ENCODE results near the gene DNLZ.

DNLZ gene

DNA sequence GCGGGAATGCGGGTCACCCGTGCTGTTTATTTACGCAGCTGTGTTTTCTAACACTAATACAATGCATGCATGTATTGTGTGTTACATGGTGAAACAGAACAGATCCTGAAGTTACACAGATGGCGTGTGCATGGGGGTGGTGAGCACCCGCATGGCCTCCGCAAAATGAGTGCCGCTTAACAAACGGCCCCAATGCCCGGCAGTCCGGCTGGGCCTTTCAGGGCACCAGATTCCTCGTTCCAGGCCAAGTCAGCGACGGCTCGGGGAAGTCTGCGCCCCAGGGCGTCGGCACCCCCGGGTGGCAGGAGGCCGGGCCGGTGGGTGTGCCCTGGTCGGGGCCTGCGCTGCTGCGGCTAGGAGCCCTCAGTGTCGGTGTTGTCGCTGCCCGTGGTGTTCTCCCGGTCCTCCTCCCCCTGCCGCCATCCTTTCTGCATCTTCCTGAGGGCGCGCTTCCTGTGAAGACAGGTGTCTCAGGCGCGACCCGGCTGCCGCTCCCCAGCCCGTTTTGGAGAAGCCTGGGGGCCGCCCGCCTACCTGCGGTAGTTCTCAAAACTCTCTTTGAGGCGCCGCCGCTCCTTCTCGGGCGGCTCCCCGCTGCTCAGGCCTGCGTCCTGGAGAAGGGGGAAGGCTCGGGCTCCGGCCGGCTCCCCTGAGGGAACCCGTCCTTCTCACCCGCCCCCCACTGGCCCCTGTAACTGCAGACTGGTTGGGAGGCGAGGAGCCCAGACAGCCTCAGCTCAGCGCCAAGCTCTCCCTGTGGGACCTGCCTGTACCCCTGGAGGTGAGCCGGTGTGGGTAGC is 605 bp upstream of the DNLZ start:
- Histone ChIP-seq H3K4me3 (ENCODE audit: low read length) (peak overlapping the region; percentile 79), H3K36me3 (replicated peaks; ENCODE audit: low read depth, low read length) (peaks cover 4% of the 10 kb centered on the region), H3K4me2 (ENCODE audit: low read length) (peak overlapping the region; percentile 69), H2AFZ (ENCODE audit: low read depth, low read length) (no peak overlapping the region), H4K20me1 (ENCODE audit: insufficient read depth, low read length) (no peaks in the 10 kb centered on the region), H3K27ac (ENCODE audit: low read length) (no peak overlapping the region), H3K9me3 (ENCODE audit: insufficient read depth, low read length) (no peaks in the 10 kb centered on the region), H3K9ac (ENCODE audit: low read length) (no peak overlapping the region), H3K79me2 (ENCODE audit: low read length) (no peaks in the 10 kb centered on the region), H3K27me3 (ENCODE audit: low read depth, low read length) (no peaks in the 10 kb centered on the region), H3K4me1 (ENCODE audit: low read length) (peaks cover 18% of the 10 kb centered on the region)
- TF ChIP-seq, protein P1, sequence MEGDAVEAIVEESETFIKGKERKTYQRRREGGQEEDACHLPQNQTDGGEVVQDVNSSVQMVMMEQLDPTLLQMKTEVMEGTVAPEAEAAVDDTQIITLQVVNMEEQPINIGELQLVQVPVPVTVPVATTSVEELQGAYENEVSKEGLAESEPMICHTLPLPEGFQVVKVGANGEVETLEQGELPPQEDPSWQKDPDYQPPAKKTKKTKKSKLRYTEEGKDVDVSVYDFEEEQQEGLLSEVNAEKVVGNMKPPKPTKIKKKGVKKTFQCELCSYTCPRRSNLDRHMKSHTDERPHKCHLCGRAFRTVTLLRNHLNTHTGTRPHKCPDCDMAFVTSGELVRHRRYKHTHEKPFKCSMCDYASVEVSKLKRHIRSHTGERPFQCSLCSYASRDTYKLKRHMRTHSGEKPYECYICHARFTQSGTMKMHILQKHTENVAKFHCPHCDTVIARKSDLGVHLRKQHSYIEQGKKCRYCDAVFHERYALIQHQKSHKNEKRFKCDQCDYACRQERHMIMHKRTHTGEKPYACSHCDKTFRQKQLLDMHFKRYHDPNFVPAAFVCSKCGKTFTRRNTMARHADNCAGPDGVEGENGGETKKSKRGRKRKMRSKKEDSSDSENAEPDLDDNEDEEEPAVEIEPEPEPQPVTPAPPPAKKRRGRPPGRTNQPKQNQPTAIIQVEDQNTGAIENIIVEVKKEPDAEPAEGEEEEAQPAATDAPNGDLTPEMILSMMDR (IDR thresholded peaks at IDR 0.05; ENCODE audit: low read depth, low read length): 0 out of 2 replicates have a peak, but pooled peaks have one; percentile 1
- TF ChIP-seq EZH2phosphoT487 (IDR thresholded peaks at IDR 0.05; ENCODE audit: low read depth): no peak

DNA sequence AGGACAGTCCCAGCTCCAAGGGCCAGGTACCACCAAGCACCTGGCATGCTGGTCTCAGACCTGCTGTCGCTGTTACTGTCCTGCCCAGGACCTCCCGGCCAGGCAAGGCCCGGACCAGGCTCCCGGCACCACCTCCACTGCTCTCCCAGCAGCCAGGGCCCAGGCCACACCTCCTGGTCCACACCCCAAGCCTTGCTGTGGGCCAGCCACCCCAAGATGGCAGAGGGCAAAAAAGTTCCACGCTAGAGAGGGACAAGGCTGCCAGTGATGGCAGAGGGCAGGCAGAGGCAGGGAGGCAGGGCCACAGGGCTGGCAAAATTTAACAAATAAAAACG is 1.1 kb downstream of the DNLZ start:
- no peak overlapping the region for H2AFZ ChIP-seq (ENCODE audit: low read depth, low read length)
- no peaks in the 10 kb centered on the region for H3K27me3 ChIP-seq (ENCODE audit: low read depth, low read length)
- peak overlapping the region; percentile 45 for H3K4me2 ChIP-seq (ENCODE audit: low read length)
- peaks cover 18% of the 10 kb centered on the region for H3K4me1 ChIP-seq (ENCODE audit: low read length)
- H3K27ac ChIP-seq (ENCODE audit: low read length): no peak overlapping the region
- no peak for TF ChIP-seq EZH2phosphoT487 (IDR thresholded peaks at IDR 0.05; ENCODE audit: low read depth)
- TF ChIP-seq, protein P1 (IDR thresholded peaks at IDR 0.05; ENCODE audit: low read depth, low read length): no peak
- H3K9me3 ChIP-seq (ENCODE audit: insufficient read depth, low read length): no peaks in the 10 kb centered on the region
- H3K4me3 ChIP-seq (ENCODE audit: low read length): peak overlapping the region; percentile 79; the same call in 1 of the 2 replicates
- no peak overlapping the region for H3K9ac ChIP-seq (ENCODE audit: low read length)
- no peaks in the 10 kb centered on the region for H4K20me1 ChIP-seq (ENCODE audit: insufficient read depth, low read length)
- H3K36me3 ChIP-seq (replicated peaks; ENCODE audit: low read depth, low read length): peaks cover 4% of the 10 kb centered on the region
- H3K79me2 ChIP-seq (ENCODE audit: low read length): no peaks in the 10 kb centered on the region

DNA sequence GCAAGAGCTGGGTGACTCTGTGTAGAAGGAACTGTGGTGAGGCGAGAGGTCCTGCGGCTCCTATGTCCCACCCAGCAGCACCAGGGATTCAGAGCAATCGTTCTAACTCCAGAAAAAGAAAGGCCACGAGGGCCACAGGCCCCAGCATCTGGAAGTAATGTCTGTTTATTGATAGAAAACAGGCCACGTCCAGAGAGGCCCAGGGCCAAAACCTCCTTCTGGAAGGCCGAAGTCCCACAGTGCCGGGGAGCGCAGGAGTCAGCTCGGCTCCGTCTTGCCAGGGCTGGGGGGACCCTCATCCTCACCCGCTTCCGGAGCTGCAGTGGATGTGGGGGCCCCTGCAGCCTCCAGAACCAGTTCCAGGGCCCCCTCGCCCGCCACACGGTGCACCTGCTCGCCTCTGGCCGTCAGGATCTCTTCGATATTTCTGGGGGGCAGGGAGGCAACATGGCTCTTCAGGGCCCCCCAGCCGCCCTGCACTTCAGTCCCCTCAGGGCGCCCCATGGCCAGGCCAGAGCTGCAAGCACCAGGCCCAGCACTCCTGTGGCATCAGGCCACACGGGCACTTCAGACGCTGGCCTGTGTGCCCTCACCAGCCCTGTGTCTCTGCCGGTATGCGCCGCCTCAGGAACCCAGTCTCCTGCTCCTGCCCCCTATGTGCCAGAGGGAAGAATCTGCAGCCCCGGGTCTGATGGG is 1.6 kb downstream of the DNLZ start:
- H3K4me3 ChIP-seq (ENCODE audit: low read length): no peak overlapping the region
- no peaks in the 10 kb centered on the region for H3K9me3 ChIP-seq (ENCODE audit: insufficient read depth, low read length)
- no peaks in the 10 kb centered on the region for H4K20me1 ChIP-seq (ENCODE audit: insufficient read depth, low read length)
- H3K27ac ChIP-seq (ENCODE audit: low read length): no peak overlapping the region
- H3K27me3 ChIP-seq (ENCODE audit: low read depth, low read length): no peaks in the 10 kb centered on the region
- no peak overlapping the region for H3K9ac ChIP-seq (ENCODE audit: low read length)
- H3K36me3 ChIP-seq (replicated peaks; ENCODE audit: low read depth, low read length): peaks cover 4% of the 10 kb centered on the region
- no peak overlapping the region for H3K4me2 ChIP-seq (ENCODE audit: low read length)
- H2AFZ ChIP-seq (ENCODE audit: low read depth, low read length): no peak overlapping the region
- TF ChIP-seq EZH2phosphoT487 (IDR thresholded peaks at IDR 0.05; ENCODE audit: low read depth): no peak
- TF ChIP-seq, protein P1 (IDR thresholded peaks at IDR 0.05; ENCODE audit: low read depth, low read length): no peak
- no peaks in the 10 kb centered on the region for H3K79me2 ChIP-seq (ENCODE audit: low read length)
- peaks cover 18% of the 10 kb centered on the region for H3K4me1 ChIP-seq (ENCODE audit: low read length)

DNA sequence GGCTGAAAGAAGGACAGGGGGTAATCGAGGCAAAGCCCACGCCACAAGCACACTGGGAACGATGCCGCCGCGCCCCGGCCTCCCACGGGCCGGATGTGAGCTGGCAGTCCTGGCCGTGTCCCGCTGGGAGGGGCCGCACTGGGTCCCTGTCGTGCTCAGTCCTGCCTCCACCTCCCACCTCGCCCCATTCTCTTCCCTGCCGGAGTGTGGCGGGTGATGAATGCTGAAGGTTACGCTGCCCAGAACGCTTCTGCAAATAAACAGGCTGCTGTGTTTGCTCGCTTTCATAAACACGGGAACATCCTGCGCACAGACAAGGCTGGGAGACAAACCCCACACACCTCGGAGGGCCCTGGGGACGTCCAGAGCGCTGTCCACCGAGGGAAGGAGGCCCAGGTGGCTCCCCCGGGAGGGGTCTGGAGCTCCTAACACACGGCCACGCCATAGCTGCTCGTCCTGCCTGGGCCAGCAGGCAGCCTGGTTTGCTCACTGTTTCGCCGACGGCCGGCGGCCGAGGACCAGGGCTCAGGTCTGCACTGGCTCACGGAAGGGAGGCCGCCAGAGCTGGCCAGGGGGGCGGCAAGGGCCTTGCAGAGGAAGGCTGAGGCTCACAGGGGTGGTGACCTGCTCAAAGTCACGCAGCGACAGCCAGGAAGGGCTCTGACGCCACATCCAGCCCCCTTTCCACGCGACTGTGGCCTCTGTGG is 2.3 kb downstream of the DNLZ start:
- no peaks in the 10 kb centered on the region for H4K20me1 ChIP-seq (ENCODE audit: insufficient read depth, low read length)
- peaks cover 18% of the 10 kb centered on the region for H3K4me1 ChIP-seq (ENCODE audit: low read length)

More for the DNA sequence above, 2.3 kb downstream of the DNLZ start:
- Histone ChIP-seq H3K27me3 (ENCODE audit: low read depth, low read length) (no peaks in the 10 kb centered on the region), H3K9ac (ENCODE audit: low read length) (no peak overlapping the region), H3K4me2 (ENCODE audit: low read length) (no peak overlapping the region), H3K36me3 (replicated peaks; ENCODE audit: low read depth, low read length) (peaks cover 4% of the 10 kb centered on the region), H2AFZ (ENCODE audit: low read depth, low read length) (no peak overlapping the region), H3K27ac (ENCODE audit: low read length) (no peak overlapping the region), H3K4me3 (ENCODE audit: low read length) (no peak overlapping the region), H3K9me3 (ENCODE audit: insufficient read depth, low read length) (no peaks in the 10 kb centered on the region), H3K79me2 (ENCODE audit: low read length) (no peaks in the 10 kb centered on the region)
- no peak for TF ChIP-seq EZH2phosphoT487 (IDR thresholded peaks at IDR 0.05; ENCODE audit: low read depth)
- TF ChIP-seq, protein P1 (IDR thresholded peaks at IDR 0.05; ENCODE audit: low read depth, low read length): no peak

All from OCI-LY3 (cell line).